Uterus (tissue), 4 donors: ENCODE results near the gene GIPC3. TPM values are rescaled to one million over a fixed set of nuclear protein-coding genes. Genes with fewer than 3 reads are reported as not detected.

Source experiments
- DNase-seq, 2 donors: peaks; one replicate each; pipeline ENCODE4 v3.0.0-alpha.2; 2019 to 2020
- H3K27ac ChIP-seq, 2 donors: fragments of 200-600 bp; sonication (generic); 1 replicate in 1 of 2; 2 replicates in 1 of 2; pipeline ENCODE4 v1.5.1; 2016 to 2018
- H3K27me3 ChIP-seq, 2 donors: fragments of 200-600 bp; sonication (generic); one replicate each; pipeline ENCODE4 v1.5.1; 2018 to 2019; ENCODE audit warnings: control low read depth in 1 of 2
- H3K36me3 ChIP-seq, 2 donors: fragments of 200-600 bp; sonication (generic); one replicate each; pipeline ENCODE4 v1.5.1; 2019; ENCODE audit warnings: control low read depth in 1 of 2
- H3K4me1 ChIP-seq, 2 donors: fragments of 200-600 bp; sonication (generic); one replicate each; pipeline ENCODE4 v1.5.1; 2018 to 2019; ENCODE audit warnings: control low read depth in 1 of 2
- H3K4me3 ChIP-seq, 2 donors: fragments of 200-600 bp; sonication (generic); 1 replicate in 1 of 2; 2 replicates in 1 of 2; pipeline ENCODE4 v1.5.1; 2018 to 2019; ENCODE audit warnings: mild to moderate bottlenecking in 1 of 2
- H3K9me3 ChIP-seq, 2 donors: fragments of 200-600 bp; sonication (generic); one replicate each; pipeline ENCODE4 v1.5.1; 2019; ENCODE audit warnings: control low read depth in 1 of 2
- CTCF ChIP-seq, 4 experiments: fragments of 200-600 bp in 2 of 4; fragments of 450-650 bp in 2 of 4; sonication (generic) in 2 of 4; IDR thresholded peaks; one replicate each; pipeline ENCODE4 v1.5.1; 2016 to 2019; ENCODE audit warnings: antibody characterized with exemption in 4 of 4, mild to moderate bottlenecking in 2 of 4, moderate library complexity in 1 of 4
- POLR2A ChIP-seq, 2 donors: fragments of 450-650 bp; IDR thresholded peaks; one replicate each; pipeline ENCODE4 v1.6.1; 2016; ENCODE audit warnings: antibody characterized with exemption in 2 of 2, mild to moderate bottlenecking in 1 of 2, moderate library complexity in 1 of 2
- intact Hi-C: fragments of 100-400 bp; cut with DNase I; formaldehyde crosslinking; loops from one replicate; pipeline ENCODE4 v1.15.1; 2023; ENCODE audit warnings: low total_unique reads
- small RNA-seq: library from RNA; depleted of rRNA; stranded (forward); fragments of <200 nt; gene quantifications from one replicate; pipeline ENCODE3, GENCODE V24; 2016
- total RNA-seq, 4 donors: library from RNA; depleted of rRNA in 3 of 4; stranded (reverse); fragments of >200 nt in 3 of 4; gene quantifications; one replicate each; pipeline versions ENCODE4 v1.1.0 to v1.2.4, GENCODE V29; 2014 to 2023
- donor health status: DM: yes; HTN: yes; CAD: no.

Gene GIPC3
- total RNA-seq, 4 donors from 2014 or later, result 0.07 to 4.0 TPM; not detected in 2

GRCh38 chr19:3642296-3642695 is 57.0 kb downstream of the GIPC3 start:
- no peak for TF ChIP-seq POLR2A (IDR thresholded peaks at IDR 0.05)
- TF ChIP-seq CTCF (IDR thresholded peaks at IDR 0.05), result no peak
- Histone ChIP-seq H3K4me1 (no peaks in the 10 kb centered on the region), H3K27ac (no peak overlapping the region), H3K9me3 (no peaks in the 10 kb centered on the region), H3K4me3 (no peak overlapping the region), H3K36me3 (no peaks in the 10 kb centered on the region), H3K27me3 (no peaks in the 10 kb centered on the region)
- intact Hi-C loops, result no loop called here
- DNase-seq, result no peak

Small RNAs within 50 kb of the gene (small RNA-seq; reads per million reads assigned to genes)
- not detected for gene AC005786.1

Other genes starting within 250 kb of the GIPC3 start
- 100 to 1,000 TPM in 2 of 4 donors, 10 to 100 TPM in 2; 18.5 to 361 (median 82.9) TPM for gene NFIC, start 218.9 kb upstream of the GIPC3 start, total RNA-seq
- under 1 TPM in 1 of 4 donors, not detected in 3; 0.97 TPM for gene SMIM24, start 105.0 kb upstream of the GIPC3 start, total RNA-seq
- gene SMIM44, start 102.0 kb upstream of the GIPC3 start, total RNA-seq, result not detected
- gene DOHH, start 84.8 kb upstream of the GIPC3 start, total RNA-seq, result 10 to 100 TPM in 1 of 4 donors, 1 to 10 TPM in 3; 1.2 to 10.4 (median 4.7) TPM
- gene FZR1, start 79.2 kb upstream of the GIPC3 start, total RNA-seq, result 10 to 100 TPM in 3 of 4 donors, 1 to 10 TPM in 1; 3.8 to 70.8 (median 33.0) TPM
- 1 to 10 TPM in 1 of 4 donors, not detected in 3; 5.5 TPM for gene TEKTIP1, start 46.3 kb upstream of the GIPC3 start, total RNA-seq
- gene MFSD12, start 27.9 kb upstream of the GIPC3 start, total RNA-seq, result 10 to 100 TPM in 3 of 4 donors, under 1 TPM in 1; 0.59 to 44.9 (median 38.9) TPM
- 100 to 1,000 TPM in 1 of 4 donors, 10 to 100 TPM in 3; 52.9 to 232 (median 63.6) TPM for gene HMG20B, start 12.5 kb upstream of the GIPC3 start, total RNA-seq
- 1 to 10 TPM in 2 of 4 donors, not detected in 2; 2.6 to 7.3 TPM for gene TBXA2R, start 21.4 kb downstream of the GIPC3 start, total RNA-seq
- gene CACTIN, start 41.3 kb downstream of the GIPC3 start, total RNA-seq, result 10 to 100 TPM in 3 of 4 donors, 1 to 10 TPM in 1; 6.8 to 28.4 (median 20.7) TPM
- 10 to 100 TPM in 3 of 4 donors, 1 to 10 TPM in 1; 6.2 to 77.5 (median 33.2) TPM for gene PIP5K1C, start 115.0 kb downstream of the GIPC3 start, total RNA-seq
- gene TJP3, start 122.9 kb downstream of the GIPC3 start, total RNA-seq, result 1 to 10 TPM in 3 of 4 donors, under 1 TPM in 1; 0.37 to 7.4 (median 3.9) TPM
- gene APBA3, start 176.2 kb downstream of the GIPC3 start, total RNA-seq, result 10 to 100 TPM; 14.1 to 52.6 (median 27.4) TPM
- gene MRPL54, start 177.2 kb downstream of the GIPC3 start, total RNA-seq, result 100 to 1,000 TPM in 1 of 4 donors, 10 to 100 TPM in 3; 14.4 to 196 (median 40.0) TPM
- gene RAX2, start 186.8 kb downstream of the GIPC3 start, total RNA-seq, result 1 to 10 TPM in 1 of 4 donors, under 1 TPM in 1, not detected in 2; 0.14 to 4.3 TPM
- 10 to 100 TPM in 1 of 4 donors, 1 to 10 TPM in 2, not detected in 1; 1.0 to 11.2 (median 1.5) TPM for gene MATK, start 200.9 kb downstream of the GIPC3 start, total RNA-seq